Measurements from ENCODE around the gene ACOT4.

DNA sequence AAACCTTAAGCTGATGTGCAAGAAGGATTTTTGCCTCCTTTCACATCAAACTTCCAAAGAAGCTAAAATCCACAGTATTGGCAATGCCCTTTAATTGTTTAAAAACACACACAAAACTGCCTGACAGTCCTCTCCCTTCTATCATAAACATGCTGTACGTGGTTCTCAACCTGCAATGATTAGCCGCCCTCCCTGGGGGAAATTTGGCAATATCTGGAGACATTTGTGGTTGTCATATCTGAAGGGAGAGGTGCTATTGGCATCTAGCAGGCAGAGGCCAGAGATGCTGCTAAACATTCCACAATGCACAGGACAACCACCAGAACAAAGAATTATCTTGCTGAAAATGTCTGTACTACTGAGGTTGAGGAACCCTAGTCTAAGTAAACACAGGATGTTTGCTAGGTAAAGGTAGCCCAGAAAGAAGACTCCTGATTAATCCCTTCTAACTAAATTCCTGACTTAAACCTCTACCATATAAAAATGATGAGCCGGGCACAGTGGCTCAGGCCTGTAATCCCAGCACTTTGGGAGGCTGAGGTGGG is 21.8 kb downstream of the ACOT4 start:
- TF ChIP-seq, protein P1, sequence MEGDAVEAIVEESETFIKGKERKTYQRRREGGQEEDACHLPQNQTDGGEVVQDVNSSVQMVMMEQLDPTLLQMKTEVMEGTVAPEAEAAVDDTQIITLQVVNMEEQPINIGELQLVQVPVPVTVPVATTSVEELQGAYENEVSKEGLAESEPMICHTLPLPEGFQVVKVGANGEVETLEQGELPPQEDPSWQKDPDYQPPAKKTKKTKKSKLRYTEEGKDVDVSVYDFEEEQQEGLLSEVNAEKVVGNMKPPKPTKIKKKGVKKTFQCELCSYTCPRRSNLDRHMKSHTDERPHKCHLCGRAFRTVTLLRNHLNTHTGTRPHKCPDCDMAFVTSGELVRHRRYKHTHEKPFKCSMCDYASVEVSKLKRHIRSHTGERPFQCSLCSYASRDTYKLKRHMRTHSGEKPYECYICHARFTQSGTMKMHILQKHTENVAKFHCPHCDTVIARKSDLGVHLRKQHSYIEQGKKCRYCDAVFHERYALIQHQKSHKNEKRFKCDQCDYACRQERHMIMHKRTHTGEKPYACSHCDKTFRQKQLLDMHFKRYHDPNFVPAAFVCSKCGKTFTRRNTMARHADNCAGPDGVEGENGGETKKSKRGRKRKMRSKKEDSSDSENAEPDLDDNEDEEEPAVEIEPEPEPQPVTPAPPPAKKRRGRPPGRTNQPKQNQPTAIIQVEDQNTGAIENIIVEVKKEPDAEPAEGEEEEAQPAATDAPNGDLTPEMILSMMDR (IDR thresholded peaks at IDR 0.05 in 8 of 11, conservative IDR thresholded peaks at IDR 0.05 in 3 of 11): no peak
- TF ChIP-seq POLR2A (IDR thresholded peaks at IDR 0.05): no peak
